GM06990 (cell line): Measurements from ENCODE around the gene GABRE.

Source experiments
- DNase-seq: peaks from one replicate; pipeline ENCODE4 v3.0.0-alpha.2; 2011; ENCODE audit not compliant: insufficient read length; ENCODE audit errors: extremely low read depth
- H3K27me3 ChIP-seq: replicated peaks from 2 replicates; pipeline ENCODE4 v1.6.0; 2011; ENCODE audit warnings: low read length; ENCODE audit not compliant: control insufficient read depth, insufficient read depth
- H3K36me3 ChIP-seq: 2 replicates; pipeline ENCODE4 v1.5.1; 2011; ENCODE audit warnings: low read length; ENCODE audit not compliant: control insufficient read depth, insufficient read depth
- H3K4me3 ChIP-seq: replicated peaks from 2 replicates; pipeline ENCODE4 v1.5.1; 2011; ENCODE audit warnings: low read depth, mild to moderate bottlenecking, control low read depth, low read length
- CTCF ChIP-seq: IDR thresholded peaks from 2 replicates; pipeline ENCODE4 v1.5.1; 2011; ENCODE audit warnings: low read length, control low read depth, mild to moderate bottlenecking, inconsistent platforms; ENCODE audit not compliant: insufficient read depth, poor library complexity, severe bottlenecking

GABRE gene

GRCh38 chrX:151975228-151975593 is 735 bp upstream of the GABRE start:
- Histone ChIP-seq H3K4me3 (no peak overlapping the region), H3K36me3 (no peaks in the 10 kb centered on the region), H3K27me3 (no peaks in the 10 kb centered on the region; the same call in 1 of the 2 replicates)
- TF ChIP-seq CTCF = no peak
- no peak for DNase-seq

GRCh38 chrX:151973851-151974335 is 583 bp downstream of the GABRE start:
- no peak for DNase-seq
- no peak for TF ChIP-seq CTCF
- Histone ChIP-seq H3K4me3 (no peak overlapping the region), H3K27me3 (no peaks in the 10 kb centered on the region; the same call in 1 of the 2 replicates), H3K36me3 (no peaks in the 10 kb centered on the region)

- Histone ChIP-seq H3K36me3 (no peaks in the 10 kb centered on the region), H3K4me3 (no peak overlapping the region), H3K27me3 (no peaks in the 10 kb centered on the region; the same call in 1 of the 2 replicates)
- DNase-seq = no peak
- TF ChIP-seq CTCF = no peak
These were observed 1.3 kb downstream of the GABRE start for GRCh38 chrX:151973060-151973661.

- Histone ChIP-seq H3K4me3 (no peak overlapping the region), H3K36me3 (no peaks in the 10 kb centered on the region), H3K27me3 (no peaks in the 10 kb centered on the region)
- no peak for TF ChIP-seq CTCF
- no peak for DNase-seq
These were observed 3.8 kb downstream of the GABRE start for GRCh38 chrX:151970661-151971060.

- Histone ChIP-seq H3K36me3 (no peaks in the 10 kb centered on the region), H3K4me3 (no peak overlapping the region), H3K27me3 (no peaks in the 10 kb centered on the region)
- TF ChIP-seq CTCF = no peak
- no peak for DNase-seq
These were observed 4.4 kb downstream of the GABRE start for GRCh38 chrX:151970027-151970426.

GRCh38 chrX:151966236-151966635 is 8.2 kb downstream of the GABRE start:
- H3K27me3 ChIP-seq = no peaks in the 10 kb centered on the region
- TF ChIP-seq CTCF = no peak
- DNase-seq = no peak
- H3K4me3 ChIP-seq = no peak overlapping the region
- no peaks in the 10 kb centered on the region for H3K36me3 ChIP-seq
